ENCODE data around the gene WNK1. TPM values are rescaled to one million over a fixed set of nuclear protein-coding genes. Genes with fewer than 3 reads are reported as not detected.

Gene WNK1
- total and polyA plus RNA-seq, 2 experiments from 2014 or later: 110 to 145 TPM

DNA sequence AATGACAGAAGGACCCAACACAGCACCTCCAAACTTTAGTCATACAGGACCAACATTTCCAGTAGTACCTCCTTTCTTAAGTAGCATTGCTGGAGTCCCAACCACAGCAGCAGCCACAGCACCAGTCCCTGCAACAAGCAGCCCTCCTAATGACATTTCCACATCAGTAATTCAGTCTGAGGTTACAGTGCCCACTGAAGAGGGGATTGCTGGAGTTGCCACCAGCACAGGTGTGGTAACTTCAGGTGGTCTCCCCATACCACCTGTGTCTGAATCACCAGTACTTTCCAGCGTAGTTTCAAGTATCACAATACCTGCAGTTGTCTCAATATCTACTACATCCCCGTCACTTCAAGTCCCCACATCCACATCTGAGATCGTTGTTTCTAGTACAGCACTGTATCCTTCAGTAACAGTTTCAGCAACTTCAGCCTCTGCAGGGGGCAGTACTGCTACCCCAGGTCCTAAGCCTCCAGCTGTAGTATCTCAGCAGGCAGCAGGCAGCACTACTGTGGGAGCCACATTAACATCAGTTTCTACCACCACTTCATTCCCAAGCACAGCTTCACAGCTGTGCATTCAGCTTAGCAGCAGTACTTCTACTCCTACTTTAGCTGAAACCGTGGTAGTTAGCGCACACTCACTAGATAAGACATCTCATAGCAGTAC is 132.5 kb downstream of the WNK1 start:
- Histone ChIP-seq H3K27ac (no peak overlapping the region), H3K4me1 (ENCODE audit: low read depth) (no peaks in the 10 kb centered on the region), H3K27me3 (no peaks in the 10 kb centered on the region), H3K9me3 (ENCODE audit: low read depth) (no peaks in the 10 kb centered on the region), H3K4me3 (no peak overlapping the region), H3K36me3 (peaks cover 95% of the 10 kb centered on the region)
- TF ChIP-seq CTCF (IDR thresholded peaks at IDR 0.05; ENCODE audit: low read depth, low read length): no peak
- no peak for DNase-seq (ENCODE audit: low read depth in 1 of 2, low spot score in 1 of 2)

- no peak for TF ChIP-seq CTCF (IDR thresholded peaks at IDR 0.05; ENCODE audit: low read depth, low read length)
- H3K27me3 ChIP-seq: no peaks in the 10 kb centered on the region
- H3K4me1 ChIP-seq (ENCODE audit: low read depth): no peaks in the 10 kb centered on the region
- H3K36me3 ChIP-seq: peaks cover 97% of the 10 kb centered on the region
- H3K4me3 ChIP-seq: no peak overlapping the region
- H3K27ac ChIP-seq: no peak overlapping the region
- no peaks in the 10 kb centered on the region for H3K9me3 ChIP-seq (ENCODE audit: low read depth)
- DNase-seq (ENCODE audit: low read depth in 1 of 2, low spot score in 1 of 2): no peak
Observed at GRCh38 chr12:885701-886100, 133.3 kb downstream of the WNK1 start.

DNA sequence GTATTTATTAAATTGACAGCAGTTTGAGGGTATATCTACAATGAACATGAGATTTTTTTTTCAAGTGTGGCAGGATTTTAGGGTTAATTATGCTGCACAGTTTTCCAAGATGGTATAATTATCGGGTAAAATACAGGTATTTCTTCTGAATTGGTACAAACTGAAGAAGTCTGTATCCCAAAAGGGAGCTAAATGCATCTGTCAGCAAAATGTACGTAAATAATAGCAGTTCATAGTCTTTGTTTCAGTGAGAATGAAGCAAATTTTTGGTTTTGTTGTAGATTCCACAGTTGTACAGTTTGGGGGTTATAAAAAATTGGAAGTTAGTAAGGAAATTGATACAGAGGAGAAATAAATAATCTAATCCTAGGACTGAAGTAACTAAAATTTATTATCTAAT is 133.8 kb downstream of the WNK1 start:
- Histone ChIP-seq H3K4me1 (ENCODE audit: low read depth) (no peaks in the 10 kb centered on the region), H3K36me3 (peaks cover 97% of the 10 kb centered on the region), H3K9me3 (ENCODE audit: low read depth) (no peaks in the 10 kb centered on the region), H3K4me3 (no peak overlapping the region), H3K27me3 (no peaks in the 10 kb centered on the region), H3K27ac (no peak overlapping the region)
- no peak for TF ChIP-seq CTCF (IDR thresholded peaks at IDR 0.05; ENCODE audit: low read depth, low read length)
- DNase-seq (ENCODE audit: low read depth in 1 of 2, low spot score in 1 of 2): no peak

DNA sequence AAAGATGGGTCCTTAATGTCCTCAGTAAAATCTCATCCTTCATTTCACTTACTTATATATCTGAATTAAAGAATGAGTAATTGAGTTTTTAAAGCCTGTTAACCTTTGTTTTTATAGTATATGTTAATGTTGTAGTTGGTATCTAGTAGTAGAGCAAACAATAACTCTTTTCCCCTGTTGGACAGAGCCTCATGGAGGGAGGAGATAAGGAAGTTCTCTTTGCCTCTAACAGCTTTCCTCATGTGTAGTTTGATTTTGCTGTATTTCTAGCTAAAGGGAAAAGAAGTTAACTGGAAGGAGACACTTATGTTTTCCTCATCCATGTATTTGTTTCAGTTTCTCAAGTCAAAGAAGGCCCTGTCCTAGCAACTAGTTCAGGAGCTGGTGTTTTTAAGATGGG is 141.8 kb downstream of the WNK1 start:
- no peak for DNase-seq (ENCODE audit: low read depth in 1 of 2, low spot score in 1 of 2)
- no peak for TF ChIP-seq CTCF (IDR thresholded peaks at IDR 0.05; ENCODE audit: low read depth, low read length)
- Histone ChIP-seq H3K4me3 (no peak overlapping the region), H3K4me1 (ENCODE audit: low read depth) (no peaks in the 10 kb centered on the region), H3K27me3 (no peaks in the 10 kb centered on the region), H3K36me3 (peaks cover 78% of the 10 kb centered on the region), H3K9me3 (ENCODE audit: low read depth) (no peaks in the 10 kb centered on the region), H3K27ac (no peak overlapping the region)

- Histone ChIP-seq H3K4me1 (ENCODE audit: low read depth) (no peaks in the 10 kb centered on the region), H3K4me3 (no peak overlapping the region), H3K27ac (no peak overlapping the region), H3K27me3 (no peaks in the 10 kb centered on the region), H3K36me3 (peaks cover 77% of the 10 kb centered on the region), H3K9me3 (ENCODE audit: low read depth) (no peaks in the 10 kb centered on the region)
- TF ChIP-seq CTCF (IDR thresholded peaks at IDR 0.05; ENCODE audit: low read depth, low read length): no peak
- no peak for DNase-seq (ENCODE audit: low read depth in 1 of 2, low spot score in 1 of 2)
Observed at GRCh38 chr12:896031-896430, 143.7 kb downstream of the WNK1 start.

Measured in cardiac muscle cell (in vitro differentiated cells and primary cell).